HCT116 (cell line): ENCODE results near the gene SYTL3. TPM values are rescaled to one million over a fixed set of nuclear protein-coding genes. Genes with fewer than 3 reads are reported as not detected.

Source experiments
- ATAC-seq: fragments of 200-7000 bp; cut with Tn5 transposase; 2 replicates; pipeline ENCODE4 v1.9.1; 2020; ENCODE audit warnings: mild to moderate bottlenecking, moderate library complexity
- BruUV-seq: library from RNA; stranded (reverse); fragments of 400-500 nt; replicated peaks from 2 replicates; lab custom pipeline; 2021; lab: Mats Ljungman, UMichigan
- CTCF ChIA-PET: fragments of 300-600 bp; sonication (Branson Sonifier 250); formaldehyde crosslinking; loops from one replicate; lab custom pipeline; 2021; ENCODE audit warnings: antibody characterized with exemption; lab: Charles Lee
- POLR2A ChIA-PET: fragments of 300-600, 350-600 bp; sonication (Branson Sonifier 250); formaldehyde crosslinking; loops from one replicate; lab custom pipeline; 2021; ENCODE audit warnings: antibody characterized with exemption; lab: Charles Lee
- RAD21 ChIA-PET, 2 experiments: fragments of 300-600 bp; sonication (Branson Sonifier 250); formaldehyde crosslinking; loops; one replicate each; lab custom pipeline; 2023; ENCODE audit warnings: low total read pairs in 2 of 2; ENCODE audit not compliant: uncharacterized antibody in 2 of 2, unreplicated experiment in 2 of 2, low non-redundant PET in 1 of 2; lab: Charles Lee
- DNase-seq: peaks from one replicate; pipeline ENCODE4 v3.0.0-alpha.2; 2010; ENCODE audit warnings: low read depth, low spot score
- H2AFZ ChIP-seq: fragments of 200-600 bp; shearing (Covaris generic), sonication (generic); 2 replicates; pipeline ENCODE4 v1.6.1; 2017; ENCODE audit warnings: low read depth, mixed run types, mixed read lengths, antibody characterized with exemption, low read length; ENCODE audit not compliant: poor library complexity, severe bottlenecking
- H3K27ac ChIP-seq: 2 replicates; pipeline ENCODE4 v1.5.1; 2012; ENCODE audit warnings: low read depth, low read length
- H3K27me3 ChIP-seq: fragments of 200-600 bp; sonication (generic); 2 replicates; pipeline ENCODE4 v1.6.1; 2016; ENCODE audit warnings: mixed run types, low read length, mixed read lengths; ENCODE audit not compliant: insufficient read depth
- H3K36me3 ChIP-seq, 2 experiments: fragments of 200-500 bp in 1 of 2; fragments of 200-600 bp in 1 of 2; sonication (Bioruptor generic) in 1 of 2; sonication (generic) in 1 of 2; 2 replicates each; pipeline versions ENCODE4 v1.5.1 to v1.6.1; 2014 to 2016; ENCODE audit warnings: low read length in 2 of 2, inconsistent platforms in 1 of 2, mixed read lengths in 1 of 2, mixed run types in 1 of 2; ENCODE audit not compliant: insufficient read depth in 2 of 2, control insufficient read depth in 1 of 2
- H3K4me1 ChIP-seq, 2 experiments: fragments of 200-600 bp in 1 of 2; sonication (generic) in 1 of 2; 2 replicates each; pipeline versions ENCODE4 v1.5.1 to v1.6.1; 2012 to 2017; ENCODE audit warnings: low read length in 2 of 2, inconsistent platforms in 1 of 2, mild to moderate bottlenecking in 1 of 2, mixed read lengths in 1 of 2, mixed run types in 1 of 2, moderate library complexity in 1 of 2; ENCODE audit not compliant: insufficient read depth in 2 of 2, control insufficient read depth in 1 of 2
- H3K4me2 ChIP-seq: fragments of 200-600 bp; sonication (generic); 2 replicates; pipeline ENCODE4 v1.6.1; 2017; ENCODE audit warnings: mixed run types, low read length, mixed read lengths
- H3K4me3 ChIP-seq, 2 experiments: fragments of 200-600 bp in 1 of 2; sonication (generic) in 1 of 2; replicated peaks in 1 of 2; 2 replicates each; pipeline ENCODE4 v1.5.1; 2011 to 2016; ENCODE audit warnings: low read length in 2 of 2, control low read depth in 1 of 2, low read depth in 1 of 2, mild to moderate bottlenecking in 1 of 2, mixed read lengths in 1 of 2, mixed run types in 1 of 2
- H3K79me2 ChIP-seq: fragments of 200-600 bp; sonication (generic); 2 replicates; pipeline ENCODE4 v1.6.1; 2017; ENCODE audit warnings: mild to moderate bottlenecking, mixed run types, low read length, moderate library complexity, mixed read lengths; ENCODE audit not compliant: insufficient read depth
- H3K9ac ChIP-seq: fragments of 200-600 bp; sonication (generic); 2 replicates; pipeline ENCODE4 v1.6.1; 2016; ENCODE audit warnings: low read length, mixed read lengths
- H3K9me2 ChIP-seq: fragments of 200-600 bp; sonication (generic), shearing (Covaris generic); 2 replicates; pipeline ENCODE4 v1.6.1; 2017; ENCODE audit warnings: mixed run types, mild to moderate bottlenecking, moderate library complexity; ENCODE audit not compliant: insufficient read depth
- H3K9me3 ChIP-seq, 2 experiments: fragments of 200-500 bp in 1 of 2; fragments of 200-600 bp in 1 of 2; sonication (Bioruptor generic) in 1 of 2; sonication (generic) in 1 of 2; 2 replicates each; pipeline ENCODE4 v1.6.1; 2014 to 2017; ENCODE audit warnings: low read length in 2 of 2, mixed read lengths in 2 of 2, inconsistent platforms in 1 of 2, low read depth in 1 of 2, mild to moderate bottlenecking in 1 of 2, mixed run types in 1 of 2, moderate library complexity in 1 of 2; ENCODE audit not compliant: control insufficient read depth in 1 of 2, insufficient read depth in 1 of 2
- H4K20me1 ChIP-seq: fragments of 200-600 bp; sonication (generic), shearing (Covaris generic); 2 replicates; pipeline ENCODE4 v1.6.1; 2017; ENCODE audit warnings: mixed run types, mild to moderate bottlenecking, moderate library complexity; ENCODE audit not compliant: insufficient read depth
- CEBPB ChIP-seq: IDR thresholded peaks from 2 replicates; pipeline ENCODE4 v1.6.1; 2012; ENCODE audit warnings: low read depth
- CTCF ChIP-seq, 3 experiments: fragments of 200-600 bp in 1 of 3; sonication (generic) in 1 of 3; IDR thresholded peaks in 2 of 3; conservative IDR thresholded peaks in 1 of 3; 2 replicates each; pipeline ENCODE4 v1.5.1; 2012 to 2017; ENCODE audit warnings: low read depth in 2 of 3, low read length in 2 of 3, antibody characterized with exemption in 1 of 3, borderline replicate concordance in 1 of 3, control low read depth in 1 of 3, mild to moderate bottlenecking in 1 of 3, mixed read lengths in 1 of 3, mixed run types in 1 of 3, moderate library complexity in 1 of 3; ENCODE audit not compliant: insufficient read depth in 1 of 3
- ELF1 ChIP-seq: IDR thresholded peaks from 2 replicates; pipeline ENCODE4 v1.6.1; 2012; ENCODE audit warnings: low read depth, borderline replicate concordance
- EZH2 ChIP-seq: fragments of 200-600 bp; sonication (generic); IDR thresholded peaks from 2 replicates; pipeline ENCODE4 v1.6.1; 2017; ENCODE audit warnings: antibody characterized with exemption, mixed run types
- POLR2AphosphoS5 ChIP-seq: IDR thresholded peaks from 2 replicates; pipeline ENCODE4 v1.6.1; 2011; ENCODE audit warnings: mild to moderate bottlenecking, low read depth, low read length, moderate library complexity
- RAD21 ChIP-seq: IDR thresholded peaks from 2 replicates; pipeline ENCODE4 v1.6.1; 2012; ENCODE audit warnings: low read depth, mild to moderate bottlenecking
- SIN3A ChIP-seq: IDR thresholded peaks from 2 replicates; pipeline ENCODE4 v1.6.1; 2012; ENCODE audit warnings: low read depth
- SP1 ChIP-seq: IDR thresholded peaks from 2 replicates; pipeline ENCODE4 v1.6.1; 2012; ENCODE audit warnings: low read depth
- SRF ChIP-seq: IDR thresholded peaks from 2 replicates; pipeline ENCODE4 v1.6.1; 2012; ENCODE audit warnings: low read depth
- TCF7L2 ChIP-seq: IDR thresholded peaks from 2 replicates; pipeline ENCODE4 v1.7.0; 2011; ENCODE audit warnings: borderline replicate concordance, inconsistent platforms; ENCODE audit not compliant: insufficient read depth, insufficient read length; ENCODE audit errors: extremely low read depth
- ZBTB33 ChIP-seq: IDR thresholded peaks from 2 replicates; pipeline ENCODE4 v1.6.1; 2011; ENCODE audit warnings: mild to moderate bottlenecking, low read length, moderate library complexity; ENCODE audit not compliant: insufficient replicate concordance; ENCODE audit errors: extremely low read depth
- intact Hi-C: fragments of 100-400 bp; cut with micrococcal nuclease; formaldehyde crosslinking; loops from 2 replicates; pipeline ENCODE4 v1.10.0; 2022
- total RNA-seq: library from RNA; stranded (reverse); gene quantifications from one replicate; pipeline ENCODE4 v1.2.1, GENCODE V29; 2021; ENCODE audit not compliant: unreplicated experiment

The SYTL3 gene
- total RNA-seq, 1 experiment from 2014 or later = 55.3 TPM

- H3K9me2 ChIP-seq = no peaks in the 10 kb centered on the region
- peaks cover 85% of the 10 kb centered on the region for H3K79me2 ChIP-seq
- ChIA-PET RAD21 (no interaction called here), POLR2A (no interaction called here), CTCF (interaction anchor here (1.2 kb wide), 2 partner anchors 421 to 492 kb away, joined by 3 to 5 read pairs; no protein-coding TSS in a partner anchor)
- no peaks in the 10 kb centered on the region for H3K9me3 ChIP-seq
- no peak for DNase-seq
- H3K4me2 ChIP-seq = peak overlapping the region; percentile 89
- intact Hi-C loops = loop anchor here (10.0 kb wide), 1 partner anchor 353 kb away; no protein-coding TSS in a partner anchor
- peak overlapping the region; percentile 89 to 91; a peak in 3 of 4 replicates for H3K4me3 ChIP-seq
- H3K27me3 ChIP-seq = no peaks in the 10 kb centered on the region
- BruUV-seq = no TSS peak
- H3K9ac ChIP-seq = peak overlapping the region; percentile 97
- no peak overlapping the region for H2AFZ ChIP-seq
- peaks cover 0 to 16% of the 10 kb centered on the region in 2 experiments; a peak in 3 of 4 replicates for H3K36me3 ChIP-seq
- ATAC-seq = peak; percentile 37
- peak overlapping the region; percentile 97 for H3K27ac ChIP-seq
- TF ChIP-seq POLR2AphosphoS5 (peak; percentile 63), ZBTB33 (no peak), TCF7L2 (no peak), EZH2 (no peak), SRF (no peak)
- H3K4me1 ChIP-seq = peaks cover 45 to 55% of the 10 kb centered on the region in 2 experiments
- H4K20me1 ChIP-seq = no peaks in the 10 kb centered on the region
Measured at GRCh38 chr6:158642097-158642601, 7.7 kb upstream of the SYTL3 start.

- Histone ChIP-seq H4K20me1 (no peaks in the 10 kb centered on the region), H3K9ac (peak overlapping the region; percentile 97), H3K79me2 (peaks cover 74% of the 10 kb centered on the region), H3K4me1 (peaks cover 54 to 67% of the 10 kb centered on the region in 2 experiments), H3K9me3 (no peaks in the 10 kb centered on the region), H3K36me3 (peaks cover 0 to 10% of the 10 kb centered on the region in 2 experiments; a peak in 2 of 4 replicates), H2AFZ (no peak overlapping the region), H3K27me3 (no peaks in the 10 kb centered on the region), H3K4me2 (peak overlapping the region; percentile 89), H3K27ac (peak overlapping the region; percentile 97), H3K4me3 (peak overlapping the region; percentile 89 to 91), H3K9me2 (no peaks in the 10 kb centered on the region)
- ATAC-seq (no peak), DNase-seq (no peak)
- ChIA-PET RAD21 (no interaction called here), POLR2A (interaction anchor here (1.2 to 2.3 kb wide), 2 partner anchors 29 to 63 kb away, joined by 4 to 9 read pairs; no protein-coding TSS in a partner anchor), CTCF (interaction anchor here (1.0 to 3.4 kb wide), 4 partner anchors 29 to 491 kb away, joined by 3 to 12 read pairs (median 6); no protein-coding TSS in a partner anchor)
- no TSS peak for BruUV-seq
- intact Hi-C loops = loop anchor here (10.0 kb wide), 1 partner anchor 351 kb away; no protein-coding TSS in a partner anchor
- no peak for TF ChIP-seq CEBPB
- no peak for TF ChIP-seq EZH2
- no peak for TF ChIP-seq SIN3A
- TF ChIP-seq CTCF (IDR thresholded peaks at IDR 0.05 in 2 of 3, conservative IDR thresholded peaks at IDR 0.05 in 1 of 3; ENCODE audit: borderline replicate concordance in 1 of 3, insufficient read depth in 1 of 3, low read depth in 2 of 3, low read length in 2 of 3) = no peak
- TF ChIP-seq ELF1 = no peak
- no peak for TF ChIP-seq RAD21
- no peak for TF ChIP-seq SP1
Measured at GRCh38 chr6:158643836-158644230, 6.0 kb upstream of the SYTL3 start.
